ENCODE results near the gene SLC4A4.

The SLC4A4 gene

DNA sequence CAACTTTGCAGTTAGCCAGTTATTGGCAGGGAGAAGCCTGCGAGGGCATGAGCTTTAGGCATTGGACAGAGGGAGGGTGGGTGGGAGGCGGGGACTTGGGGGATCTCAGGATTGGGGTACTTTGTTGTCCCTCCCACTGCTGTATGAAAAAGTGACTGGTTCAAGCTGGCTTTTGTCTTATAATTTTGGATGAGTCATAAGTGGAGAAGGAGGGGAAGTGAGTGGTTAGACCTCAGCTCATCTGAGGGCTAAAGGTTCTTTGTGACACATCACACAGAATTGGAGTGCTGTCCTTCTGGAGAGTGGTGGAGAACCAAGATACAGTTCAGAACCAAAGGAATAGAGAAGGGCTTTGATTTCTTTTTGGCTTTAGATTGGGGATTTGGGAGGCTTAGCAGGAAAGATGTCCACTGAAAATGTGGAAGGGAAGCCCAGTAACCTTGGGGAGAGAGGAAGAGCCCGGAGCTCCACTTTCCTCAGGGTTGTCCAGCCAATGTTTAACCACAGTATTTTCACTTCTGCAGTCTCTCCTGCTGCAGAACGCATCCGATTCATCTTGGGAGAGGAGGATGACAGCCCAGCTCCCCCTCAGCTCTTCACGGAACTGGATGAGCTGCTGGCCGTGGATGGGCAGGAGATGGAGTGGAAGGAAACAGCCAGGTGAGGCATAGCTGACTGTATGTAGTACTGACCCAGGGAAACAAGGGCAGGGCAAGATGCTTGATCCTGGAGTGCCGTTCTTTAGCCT, at the start of gene SLC4A4:
Gene SLC4A4 (plus strand): TSS at position 175 of the 748 bp plus-strand sequence.
- DNase-seq, result no peak

GRCh38 chr4:71290074-71290473, 48.7 kb upstream of the SLC4A4 start:
- DNase-seq, result no peak

DNA sequence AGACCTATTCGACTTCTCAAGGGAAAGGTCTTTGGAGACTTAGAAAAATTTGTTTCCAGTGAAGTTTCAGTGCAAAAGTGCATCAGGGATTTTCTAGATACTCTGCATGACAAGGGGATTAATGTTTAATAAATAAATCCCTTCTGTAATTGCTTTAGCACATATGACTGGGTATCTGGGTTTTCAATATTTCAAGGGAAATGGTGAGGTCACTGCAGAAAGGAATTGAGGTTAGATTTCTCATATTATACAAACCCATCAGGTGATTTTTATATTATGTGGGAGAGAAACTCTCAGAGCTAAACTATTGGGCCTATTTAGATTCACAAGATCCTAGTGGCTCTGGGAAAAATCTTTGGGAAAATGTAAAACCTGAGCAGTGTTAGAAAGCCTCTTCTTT, 48.3 kb upstream of the SLC4A4 start:
- no peak for DNase-seq

GRCh38 chr4:71292228-71292627, 46.6 kb upstream of the SLC4A4 start:
- DNase-seq, result no peak

DNA sequence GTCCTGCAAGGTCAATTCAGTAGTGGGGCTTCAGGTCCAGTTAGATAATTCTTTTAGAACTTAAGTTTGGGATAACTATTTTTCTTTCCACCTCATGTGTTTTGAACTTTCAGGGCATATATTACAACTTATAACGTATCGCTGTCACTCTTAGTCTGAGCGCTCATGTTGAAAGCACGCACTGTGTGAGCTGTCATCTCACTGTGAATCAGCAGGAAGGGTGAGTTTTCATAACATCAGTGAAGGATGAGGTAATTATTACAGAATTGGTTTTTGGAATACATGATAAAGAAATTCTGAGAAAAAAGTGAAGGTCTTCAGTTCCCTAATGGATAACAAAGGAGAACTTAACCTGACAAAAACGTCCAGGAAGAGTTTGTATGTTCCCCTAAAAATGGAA, 45.1 kb upstream of the SLC4A4 start:
- DNase-seq, result no peak

- DNase-seq, result no peak
Measured at GRCh38 chr4:71294301-71294700, 44.5 kb upstream of the SLC4A4 start.

- no peak for DNase-seq
Measured at GRCh38 chr4:71296945-71297344, 41.9 kb upstream of the SLC4A4 start.

DNA sequence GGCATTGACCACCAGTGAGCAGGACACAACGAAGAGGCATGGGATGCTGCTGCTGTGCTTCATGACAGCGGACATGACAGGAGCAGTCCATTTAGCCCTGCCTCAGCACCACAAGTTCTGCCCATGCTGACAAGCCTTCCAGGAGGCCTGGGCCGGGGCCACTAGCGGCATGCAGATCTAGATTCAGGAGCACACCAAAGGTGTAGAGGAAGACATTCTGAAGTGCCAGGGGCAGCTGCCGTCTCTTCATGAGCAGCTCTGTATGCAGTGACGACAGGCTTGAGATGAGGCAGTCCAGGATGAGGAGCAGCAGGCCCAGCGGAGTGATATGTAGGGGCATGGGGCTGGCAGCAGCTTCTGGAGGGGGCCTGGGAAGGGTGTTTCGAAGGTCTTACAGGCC, 38.5 kb upstream of the SLC4A4 start:
- no peak for DNase-seq

- no peak for DNase-seq
Measured at GRCh38 chr4:71300964-71301363, 37.9 kb upstream of the SLC4A4 start.

DNA sequence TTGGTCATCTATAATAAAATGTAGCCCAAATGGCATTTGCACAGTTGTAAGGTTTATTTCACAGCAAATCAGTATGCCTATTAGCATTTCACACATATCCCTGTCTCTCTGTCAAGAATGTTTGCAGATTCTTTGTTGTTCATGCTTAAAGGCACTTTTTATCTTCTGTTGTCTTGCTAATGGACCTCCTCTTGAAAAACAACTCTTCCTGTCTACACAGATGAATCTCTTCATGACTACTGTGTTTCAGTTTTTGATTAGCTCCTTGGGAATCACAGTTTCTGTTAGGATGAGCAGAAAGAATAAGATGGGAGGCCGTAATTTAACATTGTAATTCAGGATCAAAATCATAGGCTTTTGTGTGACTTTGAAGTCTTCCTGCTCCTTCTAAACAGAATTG, 35.5 kb upstream of the SLC4A4 start:
- no peak for DNase-seq

- DNase-seq, result no peak
Measured at GRCh38 chr4:71303850-71304249, 35.0 kb upstream of the SLC4A4 start.

DNA sequence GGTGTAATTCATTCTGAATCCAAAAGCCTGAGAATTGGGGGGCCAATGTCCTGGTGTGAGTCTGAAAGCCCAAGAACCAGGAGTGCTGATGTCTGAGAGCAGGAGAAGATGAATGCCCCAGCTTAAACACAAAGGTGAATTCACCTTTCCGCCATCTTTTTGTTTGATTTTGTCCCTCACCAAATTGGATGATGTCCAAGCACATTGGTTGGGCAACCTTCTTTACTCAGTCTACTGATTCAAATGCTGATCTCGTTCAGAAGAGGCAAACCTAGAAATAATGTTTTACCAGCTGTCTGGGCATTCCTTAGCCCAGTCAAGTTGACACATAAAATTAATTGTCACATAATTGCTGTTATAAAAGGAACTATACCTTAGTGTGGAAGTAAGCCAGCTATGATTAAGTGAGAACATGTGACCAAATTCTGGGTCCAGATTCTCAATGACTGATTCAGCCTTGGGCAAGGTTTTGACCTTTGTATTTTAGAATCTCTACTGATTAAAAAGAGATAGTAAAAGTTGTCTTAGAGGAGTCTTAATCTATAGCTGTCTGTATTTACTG, 34.5 kb upstream of the SLC4A4 start:
- DNase-seq, result no peak

GRCh38 chr4:71307729-71308128, 31.1 kb upstream of the SLC4A4 start:
- no peak for DNase-seq

DNA sequence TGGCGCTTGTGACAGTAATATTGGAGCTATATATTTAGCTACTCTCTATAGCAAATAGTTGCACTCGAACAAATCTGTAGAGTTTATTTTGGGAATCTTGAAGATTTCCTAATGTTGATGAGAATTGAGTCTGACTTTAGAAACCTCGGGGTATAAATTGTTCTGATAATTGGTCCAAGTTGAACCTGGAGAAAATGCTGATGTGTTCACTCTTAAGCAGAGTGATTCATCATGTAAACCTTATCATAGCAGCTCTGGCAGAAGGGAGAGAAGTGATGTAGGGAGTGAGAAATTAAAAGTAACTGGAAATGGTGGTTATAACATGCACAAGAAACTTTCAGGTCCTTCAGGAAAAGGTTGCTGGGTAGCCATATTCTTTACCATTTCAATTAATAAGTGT, 16.4 kb upstream of the SLC4A4 start:
- DNase-seq, result no peak

DNA sequence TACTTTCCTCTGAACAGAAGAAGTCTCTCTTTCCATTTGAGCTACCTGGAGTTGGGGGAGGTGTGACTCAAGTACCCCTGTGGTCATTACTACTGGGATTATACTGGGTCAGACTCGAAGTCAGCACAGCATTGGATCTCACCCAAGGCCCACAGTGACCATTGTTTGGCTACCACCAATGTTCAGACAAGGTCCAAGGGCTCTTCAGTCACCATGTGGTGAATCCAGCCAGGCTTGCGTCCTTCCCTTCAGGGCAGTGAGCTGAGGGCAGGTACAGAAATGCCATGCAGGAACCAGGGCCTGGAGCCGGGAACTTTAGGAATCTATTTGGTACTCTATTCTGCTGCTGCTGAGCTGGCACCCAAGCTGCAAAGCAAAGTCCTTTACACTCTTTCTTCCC, 5.5 kb upstream of the SLC4A4 start:
- DNase-seq, result no peak

DNA sequence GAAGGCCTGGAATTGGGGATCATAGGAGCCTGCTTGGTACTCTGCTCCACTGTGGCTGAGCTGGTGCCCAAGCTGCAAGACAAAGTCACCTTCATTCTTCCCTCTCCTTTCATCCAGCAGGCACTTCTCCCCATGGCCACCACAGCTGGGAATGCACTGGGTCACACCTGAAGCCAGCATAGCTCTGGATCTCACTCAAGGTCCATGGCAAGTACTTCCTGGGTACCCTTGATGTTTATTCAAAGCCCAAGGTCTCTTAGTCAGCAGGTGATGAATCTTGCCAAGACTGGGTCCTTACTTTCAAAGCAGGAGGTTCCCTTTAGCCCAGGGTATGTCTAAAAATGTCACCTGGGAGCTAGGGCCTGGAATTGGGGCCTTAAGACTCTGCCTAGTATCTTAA, 4.9 kb upstream of the SLC4A4 start:
- DNase-seq, result no peak

- DNase-seq, result no peak
Measured at GRCh38 chr4:71334465-71334882, 4.3 kb upstream of the SLC4A4 start.

GRCh38 chr4:71343670-71344466, 5.0 kb downstream of the SLC4A4 start:
- DNase-seq, result no peak

- DNase-seq, result no peak
Measured at GRCh38 chr4:71346710-71347109, 7.9 kb downstream of the SLC4A4 start.

GRCh38 chr4:71348586-71348985, 9.8 kb downstream of the SLC4A4 start:
- DNase-seq, result no peak

GRCh38 chr4:71355045-71355444, 16.2 kb downstream of the SLC4A4 start:
- DNase-seq, result no peak

- DNase-seq, result no peak
Measured at GRCh38 chr4:71355971-71356370, 17.2 kb downstream of the SLC4A4 start.

- no peak for DNase-seq
Measured at GRCh38 chr4:71356924-71357663, 18.3 kb downstream of the SLC4A4 start.
